Caki2 (cell line): ENCODE measurements around the gene DYRK1A. TPM values are rescaled to one million over a fixed set of nuclear protein-coding genes. Genes with fewer than 3 reads are reported as not detected.
A peak's percentile ranks its signal among the peaks of the same experiment; 100 is the strongest.

Source experiments
- DNase-seq: peaks from one replicate; pipeline ENCODE4 v3.0.0-alpha.2; 2015; ENCODE audit warnings: low read depth
- in situ Hi-C: cut with HindIII; loops from 2 replicates; pipeline ENCODE4 v1.10.0; 2016; ENCODE audit warnings: low sequenced_read_pairs, low pct_unique_long_range_greater_than_20kb, mixed read lengths
- total RNA-seq: library from RNA; depleted of rRNA; stranded (reverse); fragments of >200 nt; shearing (Covaris generic); gene quantifications from 2 replicates; pipeline ENCODE4 v1.2.3, GENCODE V29; 2014; ENCODE audit warnings: low replicate concordance

The DYRK1A gene
- total RNA-seq, 1 experiment from 2014 or later, result 43.5 TPM

GRCh38 chr21:37358397-37358796, 8.2 kb upstream of the DYRK1A start:
- DNase-seq, result no peak
- in situ Hi-C loops, result no loop called here

- no peak for DNase-seq
- in situ Hi-C loops, result no loop called here
Observed at GRCh38 chr21:37363936-37364335, 2.6 kb upstream of the DYRK1A start.

DNA sequence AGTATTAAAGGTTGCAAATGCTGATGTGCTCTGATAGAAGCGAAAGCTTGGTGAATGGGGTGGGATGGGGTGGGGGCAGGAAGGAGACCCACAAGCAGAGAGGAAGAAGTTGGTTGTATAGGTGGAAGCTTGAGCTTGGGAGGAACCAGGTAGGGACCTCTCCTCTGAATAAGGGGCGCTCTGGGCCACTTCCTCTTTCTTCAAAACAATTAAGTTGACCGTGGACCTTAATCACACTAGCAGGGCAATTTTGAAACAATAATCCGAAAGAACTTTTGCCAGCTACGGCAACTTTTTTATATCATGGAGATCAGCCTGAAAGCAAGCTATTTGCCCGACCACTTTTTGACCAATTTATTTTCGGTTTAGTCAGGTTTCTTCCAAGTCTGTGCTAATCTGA, 1.9 kb upstream of the DYRK1A start:
- no peak for DNase-seq
- in situ Hi-C loops, result no loop called here

DNA sequence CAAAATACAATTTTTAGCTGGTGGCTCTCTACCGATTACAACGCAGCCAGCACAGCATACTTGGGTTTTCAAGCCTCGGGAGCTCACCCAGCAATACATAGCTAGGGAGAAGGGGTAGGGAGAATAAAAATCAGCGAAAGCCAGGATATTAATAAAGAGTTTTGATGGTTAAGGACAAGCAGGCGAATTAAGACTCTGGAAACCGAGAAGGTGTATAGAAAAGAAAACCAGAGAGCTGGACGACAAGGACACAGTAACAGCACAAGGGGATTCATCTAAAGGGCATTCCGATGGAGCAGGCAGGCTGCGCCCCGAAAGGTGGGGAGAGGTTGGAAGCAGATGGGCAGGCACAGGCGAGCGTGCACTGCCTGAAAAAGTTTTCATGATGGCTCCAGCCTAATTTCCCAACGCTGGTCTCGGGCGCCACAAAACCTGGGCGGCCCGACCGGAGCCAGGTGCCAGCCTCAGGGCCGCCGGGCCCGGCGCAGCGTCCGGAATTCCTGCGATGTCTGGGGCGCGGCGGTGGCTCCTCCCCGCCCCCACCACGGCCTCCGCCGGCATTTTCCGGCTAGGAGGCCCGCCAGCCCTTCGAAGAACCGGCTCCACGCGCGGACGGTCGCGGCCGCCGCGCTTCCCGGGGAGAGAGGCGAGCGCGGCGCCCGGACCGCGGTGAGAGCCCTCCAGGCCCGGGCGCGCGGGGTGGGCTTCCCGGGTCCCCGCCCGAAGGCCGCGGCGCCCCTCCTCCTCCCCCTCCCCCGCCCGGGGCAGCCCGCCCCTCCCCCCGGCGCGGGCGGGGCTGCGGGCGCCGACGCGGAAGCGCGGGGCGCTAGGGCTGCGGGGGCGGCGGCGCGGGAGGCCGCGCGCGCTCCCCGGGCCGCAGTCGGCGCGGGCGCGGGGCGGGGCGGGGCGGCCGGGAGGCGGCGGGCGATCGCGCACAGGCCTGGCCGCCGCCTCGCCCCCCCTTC, 774 bp upstream of the DYRK1A start:
- in situ Hi-C loops, result no loop called here
- peak; percentile 80 for DNase-seq

- in situ Hi-C loops, result no loop called here
- DNase-seq, result no peak
Observed at GRCh38 chr21:37367336-37367702, 746 bp downstream of the DYRK1A start.

DNA sequence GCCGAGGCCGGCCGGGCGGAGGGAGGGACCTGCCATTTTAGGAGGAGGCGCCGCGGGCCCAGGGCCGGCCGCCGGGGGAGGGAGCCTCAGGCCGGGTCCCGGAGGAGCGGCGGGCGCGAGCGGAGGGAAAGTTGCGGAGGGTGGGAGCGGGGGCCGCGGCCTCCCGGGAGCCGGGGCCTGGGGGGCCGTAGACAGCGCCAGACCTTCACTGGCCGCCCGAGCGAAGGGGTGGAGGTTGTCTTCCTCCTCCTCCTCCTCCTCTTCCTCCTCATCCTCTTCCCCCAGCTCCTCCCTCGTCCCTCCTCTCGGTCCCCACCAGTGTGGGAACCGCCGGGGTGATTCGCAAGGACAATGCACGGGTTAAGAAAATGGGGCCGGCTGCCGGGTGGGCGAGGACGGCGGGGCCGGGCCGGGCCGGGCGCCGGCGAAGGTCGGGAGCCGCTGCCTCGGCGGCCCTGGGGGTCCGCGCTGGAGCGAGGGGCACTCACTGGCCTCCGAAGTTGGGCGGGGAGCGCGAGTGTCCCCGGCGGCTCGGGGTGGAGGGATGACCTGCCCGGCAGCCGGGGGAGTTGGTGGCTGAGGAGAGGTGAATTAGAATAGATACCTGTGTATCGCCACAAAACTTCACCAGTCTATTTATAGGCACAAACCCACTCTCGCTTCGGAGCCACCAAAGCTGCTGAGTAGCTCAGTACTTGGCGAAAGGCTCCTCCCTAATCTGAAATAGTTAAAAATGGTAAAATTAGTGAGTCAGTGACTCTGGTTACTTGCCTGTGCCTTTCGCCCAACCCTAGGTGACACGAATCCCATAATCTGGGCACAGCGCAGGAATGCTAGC, 1.3 kb downstream of the DYRK1A start:
- peak; percentile 52 for DNase-seq
- in situ Hi-C loops, result no loop called here

DNA sequence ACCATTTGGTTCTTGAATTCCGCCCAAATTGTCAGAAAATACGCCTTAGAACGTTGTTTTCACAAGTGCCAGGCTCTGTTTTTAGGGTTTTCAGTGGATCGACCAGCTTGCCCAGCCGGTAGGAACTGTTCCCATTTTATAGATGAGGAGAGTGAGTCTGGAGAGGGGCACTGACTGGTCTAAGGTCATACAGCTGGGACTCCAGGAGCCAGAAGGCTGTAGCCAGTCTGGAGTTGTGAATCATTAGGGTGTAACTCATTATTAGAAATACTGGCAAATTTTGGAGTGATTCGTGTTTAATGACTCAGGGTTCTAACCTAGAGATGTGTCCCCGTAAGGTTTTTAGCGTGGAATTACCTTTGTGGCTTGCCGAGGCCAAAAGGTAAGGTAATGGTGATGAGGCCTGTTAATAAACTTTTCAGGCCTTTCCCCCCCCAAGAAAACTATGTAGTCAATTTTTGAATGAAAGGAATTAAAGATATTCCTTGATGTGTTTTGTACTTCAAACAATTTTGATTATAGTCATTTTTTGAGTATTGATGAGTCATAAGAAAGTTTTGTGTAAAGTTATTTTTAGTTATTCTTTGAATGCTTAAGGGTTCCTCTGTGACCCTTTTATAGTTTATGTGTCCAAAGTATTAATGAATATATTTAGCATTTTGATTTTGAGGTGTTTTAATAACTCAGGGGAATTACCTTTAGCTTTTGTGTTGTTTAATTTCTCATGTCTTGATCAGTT, 2.1 kb downstream of the DYRK1A start:
- in situ Hi-C loops, result no loop called here
- peak; percentile 51 for DNase-seq

DNA sequence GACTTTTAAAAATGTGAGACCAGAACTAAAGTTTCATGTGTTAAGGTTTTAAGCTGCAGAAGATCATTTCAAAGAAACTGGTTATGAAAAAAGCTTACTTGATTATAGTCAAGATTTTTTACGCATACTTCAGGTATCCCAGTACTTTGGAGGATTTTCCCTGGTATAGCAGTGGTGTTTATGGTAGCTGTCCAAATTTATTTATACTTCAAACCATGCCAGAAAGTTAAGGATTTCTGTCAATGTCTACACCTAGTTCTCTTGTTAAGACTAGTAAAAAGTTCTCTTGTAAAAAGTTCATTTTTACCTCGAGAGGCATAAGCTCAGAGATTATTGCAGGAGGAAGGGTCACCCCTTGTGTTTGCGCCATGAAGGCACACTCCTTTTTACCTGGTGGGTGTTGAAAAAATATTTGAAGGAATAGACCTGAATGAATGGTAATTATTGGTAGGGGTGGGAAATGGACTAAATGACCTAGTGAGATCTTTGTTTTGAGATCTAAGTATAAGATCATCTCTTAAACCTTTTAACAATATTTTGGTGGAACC, 2.8 kb downstream of the DYRK1A start:
- in situ Hi-C loops, result no loop called here
- peak; percentile 17 for DNase-seq

DNA sequence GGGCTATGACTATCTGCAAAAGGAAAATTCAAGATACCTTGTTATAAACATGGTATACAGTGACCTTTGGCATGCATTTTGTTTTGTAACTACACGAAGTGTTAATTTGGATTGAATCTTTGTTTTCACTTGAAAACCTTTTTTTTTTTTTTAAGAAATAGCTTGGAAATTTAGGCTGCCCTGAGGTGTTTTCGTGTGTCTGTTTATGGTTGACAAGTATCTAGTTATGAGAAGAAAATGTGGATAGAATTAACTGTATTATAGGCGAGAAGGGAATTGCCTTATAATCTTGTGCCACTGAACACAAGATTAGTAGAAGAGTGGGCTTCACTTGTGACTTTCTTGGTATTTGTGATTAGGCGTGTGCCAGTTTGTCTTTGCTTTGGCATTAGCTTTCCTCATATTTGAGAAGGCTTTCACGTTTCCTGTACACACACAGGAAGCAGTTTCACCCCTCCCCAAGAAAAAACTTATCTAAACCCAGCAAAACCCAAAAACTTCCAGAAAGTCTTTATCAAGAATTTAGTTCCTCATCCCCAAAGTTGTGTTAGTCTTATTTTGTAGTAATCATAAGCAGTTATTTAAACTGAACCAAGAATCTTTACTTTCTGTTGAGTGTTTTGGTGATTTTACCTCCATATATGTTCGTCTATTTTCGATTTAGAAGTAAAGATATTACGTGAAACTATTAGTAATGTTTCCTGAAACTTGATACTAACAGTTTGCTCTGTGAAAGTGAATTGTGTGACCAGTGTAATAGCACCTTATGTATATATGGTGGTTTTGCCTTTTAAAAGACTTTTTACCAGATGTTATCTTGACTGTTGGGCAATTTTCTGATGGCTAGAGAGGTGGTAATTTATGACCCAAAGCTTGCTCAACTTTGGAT, 3.8 kb downstream of the DYRK1A start:
- in situ Hi-C loops, result no loop called here
- peak; percentile 25 for DNase-seq

- no peak for DNase-seq
- in situ Hi-C loops, result no loop called here
Observed at GRCh38 chr21:37371041-37371397, 4.4 kb downstream of the DYRK1A start.

DNA sequence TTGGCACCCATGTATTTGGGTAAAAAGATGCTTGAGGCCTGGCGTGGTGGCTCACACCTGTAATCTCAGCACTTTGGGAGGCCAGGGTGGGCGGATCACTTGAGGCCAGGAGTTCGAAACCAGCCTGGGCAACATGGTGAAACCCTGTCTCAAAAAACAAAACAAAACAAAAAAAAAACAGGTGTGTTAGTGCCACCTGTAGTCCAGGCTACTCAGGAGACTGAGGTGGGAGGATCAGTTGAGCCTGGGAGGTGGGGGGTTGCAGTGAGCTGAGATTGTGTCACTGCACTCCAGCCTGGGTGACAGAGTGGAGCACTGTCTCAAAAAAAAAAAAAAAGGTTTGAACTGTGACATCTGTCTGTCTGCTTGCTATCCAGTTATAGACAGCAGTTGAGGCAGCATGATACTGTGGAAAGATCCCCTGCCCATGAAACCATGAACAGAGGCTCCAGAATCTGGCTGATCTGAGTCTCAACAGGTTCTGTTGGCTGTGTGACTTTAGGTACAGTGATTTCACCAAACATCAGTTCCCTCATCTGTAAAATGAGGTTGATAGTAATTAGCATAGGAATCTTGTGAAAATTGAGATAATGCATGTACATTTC, 5.7 kb downstream of the DYRK1A start:
- DNase-seq, result no peak
- in situ Hi-C loops, result no loop called here

DNA sequence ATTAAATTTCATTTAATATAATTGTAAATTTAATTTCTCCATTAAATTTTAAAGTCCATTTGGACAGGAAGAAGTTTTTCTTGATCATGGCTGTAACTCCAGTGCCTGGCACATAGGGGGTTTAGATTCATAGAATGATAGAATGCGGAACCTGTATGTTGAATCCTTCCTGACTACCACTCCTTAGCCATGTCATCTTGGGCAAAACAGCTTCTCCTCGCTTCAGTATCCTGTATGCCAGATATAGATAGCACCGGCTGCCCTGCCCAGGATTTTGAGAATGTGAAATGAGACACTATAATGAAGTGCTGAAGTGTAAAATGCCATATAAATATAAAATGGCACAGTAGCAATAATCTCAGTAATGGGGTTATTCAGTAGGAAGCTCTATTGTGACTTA, 6.4 kb downstream of the DYRK1A start:
- in situ Hi-C loops, result no loop called here

GRCh38 chr21:37373539-37373938, 7.0 kb downstream of the DYRK1A start:
- peak; percentile 47 for DNase-seq
- in situ Hi-C loops, result no loop called here

More for the DNA sequence above, 6.4 kb downstream of the DYRK1A start:
- DNase-seq, result no peak

GRCh38 chr21:37374027-37374426, 7.5 kb downstream of the DYRK1A start:
- DNase-seq, result peak; percentile 64
- in situ Hi-C loops, result no loop called here

DNA sequence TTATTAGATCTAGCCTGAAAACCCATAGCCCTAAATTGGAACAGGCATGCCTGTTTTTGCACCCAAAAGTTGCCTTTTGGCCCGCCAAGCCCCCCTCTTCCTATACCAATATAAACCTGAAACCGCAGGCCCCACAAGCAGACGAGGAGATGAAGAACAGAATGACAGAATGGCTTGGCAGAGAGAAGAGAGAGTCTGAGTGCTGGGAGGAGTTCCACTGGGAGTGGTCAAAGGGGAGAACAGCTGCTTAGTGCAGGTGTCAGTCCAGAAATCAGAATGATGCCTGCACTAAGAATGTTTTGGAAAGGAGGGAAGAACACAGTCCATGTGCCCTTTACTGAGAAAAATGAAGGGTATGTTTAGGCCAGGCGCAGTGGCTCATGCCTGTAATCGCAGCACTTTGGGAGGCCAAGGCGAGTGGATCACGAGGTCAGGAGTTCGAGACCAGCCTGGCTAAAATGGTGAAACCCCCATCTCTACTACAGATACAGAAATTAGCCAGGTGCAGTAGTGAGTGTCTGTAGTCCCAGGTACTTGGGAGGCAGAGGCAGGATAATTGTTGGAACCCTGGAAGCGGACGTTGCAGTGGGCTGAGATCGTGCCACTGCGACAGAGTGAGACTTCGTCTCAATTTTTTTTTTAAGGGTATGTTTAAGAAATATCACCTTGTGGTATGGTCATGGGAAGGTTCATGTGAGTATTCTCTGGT, 9.4 kb downstream of the DYRK1A start:
- in situ Hi-C loops, result no loop called here
- DNase-seq, result no peak

GRCh38 chr21:37378700-37379139, 12.1 kb downstream of the DYRK1A start:
- no peak for DNase-seq
- in situ Hi-C loops, result no loop called here
